GM12878 (cell line): ENCODE data around the gene SEPHS2. TPM values are rescaled to one million over a fixed set of nuclear protein-coding genes. Genes with fewer than 3 reads are reported as not detected.

Experiments used
- ATAC-seq: fragments of 200-7000 bp; cut with Tn5 transposase; 3 replicates; pipeline ENCODE4 v1.9.1; 2020; ENCODE audit warnings: mild to moderate bottlenecking, moderate library complexity
- BruUV-seq: library from RNA; stranded (reverse); fragments of 400-500 nt; replicated peaks from 2 replicates; lab custom pipeline; 2021; lab: Mats Ljungman, UMichigan
- CTCF ChIA-PET: fragments of 300-600 bp; sonication (Branson Sonifier 250); formaldehyde crosslinking; extraction: SDS; loops from one replicate; lab custom pipeline; 2021; ENCODE audit warnings: inconsistent platforms; lab: Yijun Ruan, JAX
- POLR2A ChIA-PET: fragments of 350-600 bp; formaldehyde crosslinking; extraction: SDS; loops from one replicate; lab custom pipeline; 2021; ENCODE audit warnings: inconsistent platforms; lab: Charles Lee
- RAD21 ChIA-PET: fragments of 300-600 bp; sonication (Branson Sonifier 250); formaldehyde crosslinking; loops from one replicate; lab custom pipeline; 2023; ENCODE audit warnings: antibody characterized with exemption; ENCODE audit not compliant: unreplicated experiment; lab: Charles Lee
- SMC1A ChIA-PET: fragments of 300-600 bp; sonication (Branson Sonifier 250); formaldehyde crosslinking; loops from one replicate; lab custom pipeline; 2023; ENCODE audit not compliant: unreplicated experiment, uncharacterized antibody; lab: Charles Lee
- DNase-seq: peaks from one replicate; pipeline ENCODE4 v3.0.0-alpha.2; 2011; ENCODE audit warnings: low read depth, low spot score
- FAIRE-seq: peaks from 3 replicates; lab custom pipeline; 2011; peaks lifted over from hg19 to GRCh38; lab: Jason Lieb, UNC
- H2AFZ ChIP-seq: 2 replicates; pipeline ENCODE4 v1.6.0; 2011; ENCODE audit warnings: low read depth, low read length, control low read depth; ENCODE audit not compliant: control insufficient read depth
- H3K27ac ChIP-seq: 2 replicates; pipeline ENCODE4 v1.5.1; 2011; ENCODE audit warnings: control low read depth; ENCODE audit not compliant: control insufficient read depth, insufficient read depth
- H3K27me3 ChIP-seq, 2 experiments: replicated peaks in 1 of 2; 2 replicates each; pipeline versions ENCODE4 v1.6.0 to v1.6.1; 2011; ENCODE audit warnings: low read length in 1 of 2; ENCODE audit not compliant: control insufficient read depth in 2 of 2, insufficient read depth in 2 of 2
- H3K36me3 ChIP-seq, 2 experiments: 2 replicates each; pipeline ENCODE4 v1.5.1; 2011; ENCODE audit warnings: low read length in 1 of 2; ENCODE audit not compliant: control insufficient read depth in 2 of 2, insufficient read depth in 2 of 2
- H3K4me1 ChIP-seq: 2 replicates; pipeline ENCODE4 v1.6.1; 2011; ENCODE audit warnings: mild to moderate bottlenecking, low read length, moderate library complexity, mixed read lengths; ENCODE audit not compliant: control insufficient read depth, insufficient read depth
- H3K4me2 ChIP-seq: 2 replicates; pipeline ENCODE4 v1.6.0; 2011; ENCODE audit warnings: control low read depth; ENCODE audit not compliant: control insufficient read depth, insufficient read depth
- H3K4me3 ChIP-seq: fragments of 200-600 bp; sonication (generic); 2 replicates; pipeline ENCODE4 v1.5.1; 2016
- H3K79me2 ChIP-seq: 2 replicates; pipeline ENCODE4 v1.6.0; 2011; ENCODE audit warnings: low read length; ENCODE audit not compliant: control insufficient read depth, insufficient read depth
- H3K9ac ChIP-seq: 2 replicates; pipeline ENCODE4 v1.8.0; 2011; ENCODE audit warnings: low read length, control low read depth, mixed read lengths; ENCODE audit not compliant: control insufficient read depth, insufficient read depth
- H3K9me3 ChIP-seq: replicated peaks from 3 replicates; pipeline ENCODE4 v1.5.1; 2011; ENCODE audit warnings: mild to moderate bottlenecking, low read length; ENCODE audit not compliant: control insufficient read depth, insufficient read depth
- H4K20me1 ChIP-seq: 2 replicates; pipeline ENCODE4 v1.6.0; 2011; ENCODE audit not compliant: control insufficient read depth, insufficient read depth
- BCL11A ChIP-seq: IDR thresholded peaks from 2 replicates; pipeline ENCODE4 v1.6.1; 2011; ENCODE audit warnings: low read depth, low read length
- BHLHE40 ChIP-seq, 2 experiments: fragments of 450-650 bp in 1 of 2; IDR thresholded peaks; 2 replicates each; pipeline ENCODE4 v1.6.1; 2011 to 2017; ENCODE audit warnings: low read depth in 2 of 2, borderline replicate concordance in 1 of 2, improper control_type of control experiment in 1 of 2, low read length in 1 of 2, mild to moderate bottlenecking in 1 of 2
- CREM ChIP-seq: IDR thresholded peaks from 2 replicates; pipeline ENCODE4 v1.6.1; 2014; ENCODE audit warnings: antibody characterized with exemption, low read depth
- FOS ChIP-seq: IDR thresholded peaks from 3 replicates; pipeline ENCODE4 v1.6.1; 2011; ENCODE audit warnings: borderline replicate concordance; ENCODE audit not compliant: insufficient read length; ENCODE audit errors: extremely low read depth
- HDAC2 ChIP-seq: fragments of 200-600 bp; sonication (generic); IDR thresholded peaks from 2 replicates; pipeline ENCODE4 v1.6.1; 2017
- MAX ChIP-seq: IDR thresholded peaks from 2 replicates; pipeline ENCODE4 v1.6.1; 2012; ENCODE audit warnings: low read depth, low read length, improper control_type of control experiment
- NR2C1 ChIP-seq: fragments of 450-650 bp; IDR thresholded peaks from 2 replicates; pipeline ENCODE4 v1.6.1; 2017; ENCODE audit warnings: antibody characterized with exemption, mild to moderate bottlenecking, moderate library complexity
- NR2F1 ChIP-seq: fragments of 450-650 bp; conservative IDR thresholded peaks from 2 replicates; pipeline ENCODE4 v1.6.1; 2017; ENCODE audit warnings: mild to moderate bottlenecking
- POU2F2 ChIP-seq: IDR thresholded peaks from 3 replicates; pipeline ENCODE4 v1.6.1; 2011; ENCODE audit warnings: low read depth, mild to moderate bottlenecking, low read length, borderline replicate concordance
- SKIL ChIP-seq: fragments of 450-650 bp; IDR thresholded peaks from 2 replicates; pipeline ENCODE4 v1.6.1; 2017; ENCODE audit warnings: mild to moderate bottlenecking, low read depth, inconsistent platforms; ENCODE audit not compliant: poor library complexity, severe bottlenecking
- SMAD1 ChIP-seq: fragments of 450-650 bp; IDR thresholded peaks from 2 replicates; pipeline ENCODE4 v1.6.1; 2018; ENCODE audit warnings: mild to moderate bottlenecking, low read depth; ENCODE audit not compliant: partially characterized antibody
- TAF1 ChIP-seq: IDR thresholded peaks from 2 replicates; pipeline ENCODE4 v1.6.1; 2011; ENCODE audit warnings: mild to moderate bottlenecking, low read depth, low read length, borderline replicate concordance
- ZNF687 ChIP-seq: fragments of 450-650 bp; IDR thresholded peaks from 2 replicates; pipeline ENCODE4 v1.6.1; 2017; ENCODE audit warnings: mild to moderate bottlenecking, moderate library complexity
- WGBS: methylation state at CpG from one replicate; pipeline ENCODE4 v1.1.6; 2016; ENCODE audit warnings: low lambda C conversion rate; ENCODE audit not compliant: insufficient replicate concordance, insufficient coverage; ENCODE audit errors: missing lambda C conversion rate; 5-methylcytosine and 5-hydroxymethylcytosine counted together
- in situ Hi-C: fragments of 300-500 bp; cut with MboI; formaldehyde crosslinking; loops from 9 replicates; pipeline ENCODE4 v1.14.3; 2018; ENCODE audit warnings: mixed read lengths
- intact Hi-C: fragments of 100-400 bp; cut with micrococcal nuclease; formaldehyde crosslinking; loops from one replicate; pipeline ENCODE4 v1.14.2; 2022; ENCODE audit not compliant: unreplicated experiment
- polyA plus RNA-seq, 11 experiments: library from polyadenylated mRNA; depleted of rRNA in 4 of 11; unstranded in 6 of 11; stranded (reverse) in 5 of 11; fragments of >200 nt; fragmentation: Nextera tagmentation in 4 of 11; fragmentation: Illumina TruSeq in 1 of 11; extraction: Ambion mirVana in 4 of 11; extraction: Trizol in 1 of 11; gene quantifications; 1 replicate in 1 of 11; 2 replicates in 10 of 11; pipeline versions ENCODE4 v1.2.1 to v1.2.3, GENCODE V29; 2011 to 2016; ENCODE audit warnings: inconsistent platforms in 2 of 11, missing spikeins in 2 of 11, low read depth in 1 of 11
- total RNA-seq, 4 experiments: library from RNA; depleted of rRNA in 3 of 4; stranded (reverse); fragments of >200 nt in 3 of 4; fragmentation: Illumina TruSeq in 1 of 4; extraction: Trizol in 1 of 4; gene quantifications; 2 replicates each; pipeline versions ENCODE4 v1.2.1 to v1.2.3, GENCODE V29; 2013 to 2021

SEPHS2 gene
- total and polyA plus RNA-seq, 10 of the 15 experiments (the other 5 are each of a cell fraction or from before 2014, with no cell fraction given) = 21.6 to 99.8 (median 72.9) TPM

DNA sequence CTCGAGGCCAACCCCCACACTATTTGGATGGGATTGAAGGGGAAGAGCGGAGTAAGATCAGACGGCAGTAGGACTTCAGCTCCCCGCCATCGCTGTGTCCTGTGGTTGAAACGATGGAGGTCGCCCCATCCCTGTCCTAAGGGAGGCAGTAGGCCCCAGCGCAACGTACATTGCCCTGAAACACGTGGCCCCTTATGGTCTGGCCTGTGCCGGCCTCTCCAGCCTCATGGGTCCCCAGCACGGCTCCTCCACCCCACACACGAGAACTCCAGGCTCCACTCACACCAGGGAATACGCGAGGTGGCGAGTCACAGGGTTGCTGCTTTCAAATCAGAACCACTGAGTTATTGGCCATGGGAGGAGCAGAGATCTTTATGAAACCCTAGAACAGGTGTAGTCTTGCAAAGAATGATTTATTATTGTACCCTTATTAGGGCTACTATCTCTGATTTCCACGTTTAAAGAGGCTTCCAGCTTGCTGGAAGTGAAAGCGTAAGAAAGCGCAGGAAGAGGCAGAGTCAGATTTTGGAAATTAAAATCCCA lies 15.2 kb downstream of the SEPHS2 start:
- TSS peak; percentile 90 for BruUV-seq
- TF ChIP-seq BCL11A = no peak
- TF ChIP-seq POU2F2 = no peak
- TF ChIP-seq HDAC2 = 0 out of 2 replicates have a peak, but pooled peaks have one; percentile 34
- TF ChIP-seq CREM = no peak
- no peak for TF ChIP-seq SKIL
- TF ChIP-seq NR2C1 = no peak
- TF ChIP-seq NR2F1 = 0 out of 2 replicates have a peak, but pooled peaks have one; percentile 8
- no peak for TF ChIP-seq BHLHE40 (IDR thresholded peaks at IDR 0.05; ENCODE audit: borderline replicate concordance in 1 of 2, low read depth in 2 of 2, low read length in 1 of 2)
- no peak for TF ChIP-seq SMAD1
- TF ChIP-seq MAX = peak; percentile 53; the same call in 1 of the 2 replicates
- no peak for TF ChIP-seq FOS
- peak; percentile 97 for TF ChIP-seq ZNF687
- TF ChIP-seq TAF1 = no peak

More for the DNA sequence above, 15.2 kb downstream of the SEPHS2 start:
- intact Hi-C loops = loop anchor here (1.0 to 2.0 kb wide), 6 partner anchors 28 to 199 kb away; partner anchors contain the start of genes ZNF747 and ZNF768
- H3K4me2 ChIP-seq = peak overlapping the region; percentile 78
- no peak overlapping the region for H3K4me3 ChIP-seq
- H2AFZ ChIP-seq = peak overlapping the region; percentile 95
- in situ Hi-C loops = no loop called here
- no peaks in the 10 kb centered on the region for H3K27me3 ChIP-seq
- no peak for DNase-seq
- peaks cover 13% of the 10 kb centered on the region for H3K4me1 ChIP-seq
- peaks cover 21% of the 10 kb centered on the region for H3K79me2 ChIP-seq
- H3K9me3 ChIP-seq = no peaks in the 10 kb centered on the region
- ChIA-PET SMC1A (interaction anchor here (0.9 to 6.1 kb wide), 40 partner anchors 8 to 338 kb away, joined by 3 to 64 read pairs (median 5); partner anchors contain the start of genes ITGAL, TBX6, ZNF48 and ZNF689), CTCF (interaction anchor here (0.6 to 5.0 kb wide), 48 partner anchors 9 to 339 kb away, joined by 3 to 89 read pairs (median 8); partner anchors contain the start of genes FBRS, ITGAL, SEPHS2 and TBC1D10B), RAD21 (interaction anchor here (0.8 to 3.9 kb wide), 42 partner anchors 9 to 339 kb away, joined by 3 to 129 read pairs (median 9); partner anchors contain the start of genes ITGAL, PRR14, SEPHS2 and TBC1D10B), POLR2A (interaction anchor here (0.5 to 2.0 kb wide), 28 partner anchors 8 to 229 kb away, joined by 3 to 23 read pairs (median 4); partner anchors contain the start of genes FBRS, ITGAL, TBC1D10B and ZNF689)
- H3K27ac ChIP-seq = peak overlapping the region; percentile 81
- H4K20me1 ChIP-seq = no peaks in the 10 kb centered on the region
- no peaks in the 10 kb centered on the region; a peak in 2 of 4 replicates for H3K36me3 ChIP-seq
- peak; percentile 47 for ATAC-seq
- peak overlapping the region; percentile 54; the same call in 1 of the 2 replicates for H3K9ac ChIP-seq
- WGBS = 64% methylated on average over 19 of the region's 19 CpGs
- no peak for FAIRE-seq
